Neural cell (in vitro differentiated cells): Measurements from ENCODE around the gene FAM53B. TPM values are rescaled to one million over a fixed set of nuclear protein-coding genes. Genes with fewer than 3 reads are reported as not detected.

ENCODE experiments used
- H2AFZ ChIP-seq: fragments of 200-600, 300-800 bp; sonication (generic), shearing (Covaris generic); 2 replicates; pipeline ENCODE4 v1.6.0; 2014; ENCODE audit warnings: low read depth, mild to moderate bottlenecking, antibody characterized with exemption, low read length, moderate library complexity
- H3F3A ChIP-seq: fragments of 200-600 bp; shearing (Covaris generic); 2 replicates; pipeline ENCODE4 v1.6.1; 2016; ENCODE audit warnings: mild to moderate bottlenecking, moderate library complexity, mixed read lengths, antibody characterized with exemption, low read length; ENCODE audit not compliant: insufficient read depth, poor library complexity, severe bottlenecking
- H3K27ac ChIP-seq: fragments of 200-600, 300-800 bp; sonication (generic), shearing (Covaris generic); 2 replicates; pipeline ENCODE4 v1.5.1; 2014; ENCODE audit warnings: mild to moderate bottlenecking, low read length, moderate library complexity
- H3K27me3 ChIP-seq: fragments of 300-800, 200-600 bp; sonication (generic), shearing (Covaris generic); 2 replicates; pipeline ENCODE4 v1.6.0; 2014; ENCODE audit warnings: mild to moderate bottlenecking, low read depth, low read length, moderate library complexity; ENCODE audit not compliant: insufficient read depth
- H3K36me3 ChIP-seq: fragments of 300-800, 200-600 bp; sonication (generic), shearing (Covaris generic); 2 replicates; pipeline ENCODE4 v1.5.1; 2014; ENCODE audit warnings: mild to moderate bottlenecking, antibody characterized with exemption, low read length, moderate library complexity; ENCODE audit not compliant: insufficient read depth
- H3K4me2 ChIP-seq: fragments of 300-800, 200-600 bp; sonication (generic), shearing (Covaris generic); 2 replicates; pipeline ENCODE4 v1.6.0; 2014; ENCODE audit warnings: mild to moderate bottlenecking, low read length
- H3K4me3 ChIP-seq: fragments of 300-800, 200-600 bp; sonication (generic), shearing (Covaris generic); 2 replicates; pipeline ENCODE4 v1.5.1; 2014; ENCODE audit warnings: mild to moderate bottlenecking, low read length, moderate library complexity
- H3K79me2 ChIP-seq: fragments of 200-600 bp; shearing (Covaris generic); replicated peaks from 2 replicates; pipeline ENCODE4 v1.6.0; 2014; ENCODE audit warnings: mild to moderate bottlenecking, low read length, moderate library complexity; ENCODE audit not compliant: insufficient read depth
- H3K9ac ChIP-seq: fragments of 300-800, 200-600 bp; sonication (generic), shearing (Covaris generic); 2 replicates; pipeline ENCODE4 v1.6.1; 2016; ENCODE audit warnings: mild to moderate bottlenecking, low read length, mixed read lengths
- H3K9me2 ChIP-seq: fragments of 200-600 bp; shearing (Covaris generic); 2 replicates; pipeline ENCODE4 v1.6.1; 2016; ENCODE audit warnings: mild to moderate bottlenecking, low read length, mixed read lengths; ENCODE audit not compliant: insufficient read depth
- H3K9me3 ChIP-seq: fragments of 200-600, 300-800 bp; sonication (generic), shearing (Covaris generic); 2 replicates; pipeline ENCODE4 v1.6.1; 2016; ENCODE audit warnings: mild to moderate bottlenecking, mixed run types, low read length, moderate library complexity, mixed read lengths
- H4K20me1 ChIP-seq: fragments of 200-600 bp; shearing (Covaris generic); 2 replicates; pipeline ENCODE4 v1.6.1; 2016; ENCODE audit warnings: mild to moderate bottlenecking, mixed run types; ENCODE audit not compliant: insufficient read depth
- CTCF ChIP-seq: fragments of 450-650 bp; IDR thresholded peaks from 2 replicates; pipeline ENCODE4 v1.5.1; 2014; ENCODE audit warnings: antibody characterized with exemption, mild to moderate bottlenecking, moderate library complexity; ENCODE audit not compliant: poor library complexity, severe bottlenecking
- EP300 ChIP-seq: fragments of 450-650 bp; conservative IDR thresholded peaks from 2 replicates; pipeline ENCODE4 v1.6.1; 2014; ENCODE audit warnings: antibody characterized with exemption, mild to moderate bottlenecking, moderate library complexity; ENCODE audit not compliant: poor library complexity, severe bottlenecking
- EZH2 ChIP-seq: fragments of 200-600, 300-800 bp; shearing (Covaris generic), sonication (generic); IDR thresholded peaks from 2 replicates; pipeline ENCODE4 v1.6.1; 2014; ENCODE audit warnings: antibody characterized with exemption, low read length, borderline replicate concordance, mild to moderate bottlenecking; ENCODE audit not compliant: insufficient read depth, poor library complexity, severe bottlenecking
- MXI1 ChIP-seq: fragments of 450-650 bp; conservative IDR thresholded peaks from 2 replicates; pipeline ENCODE4 v1.6.1; 2014; ENCODE audit warnings: antibody characterized with exemption, mild to moderate bottlenecking; ENCODE audit not compliant: poor library complexity, severe bottlenecking
- POLR2AphosphoS5 ChIP-seq: IDR thresholded peaks from 2 replicates; pipeline ENCODE4 v1.6.1; 2012
- RAD21 ChIP-seq: fragments of 450-650 bp; conservative IDR thresholded peaks from 2 replicates; pipeline ENCODE4 v1.6.1; 2014; ENCODE audit warnings: antibody characterized with exemption, mild to moderate bottlenecking, moderate library complexity
- REST ChIP-seq: IDR thresholded peaks from 2 replicates; pipeline ENCODE4 v1.6.1; 2012; ENCODE audit warnings: borderline replicate concordance
- SMC3 ChIP-seq: fragments of 450-650 bp; conservative IDR thresholded peaks from 2 replicates; pipeline ENCODE4 v1.6.1; 2014; ENCODE audit warnings: antibody characterized with exemption, mild to moderate bottlenecking, moderate library complexity; ENCODE audit not compliant: poor library complexity
- TAF1 ChIP-seq: IDR thresholded peaks from 2 replicates; pipeline ENCODE4 v1.6.1; 2012; ENCODE audit warnings: low read depth
- polyA plus RNA-seq: library from polyadenylated mRNA; depleted of rRNA; stranded (reverse); fragments of >200 nt; gene quantifications from 2 replicates; pipeline ENCODE4 v1.2.3, GENCODE V29; 2014

FAM53B gene
- polyA plus RNA-seq, 1 donor from 2014 or later, result 21.8 TPM

- H3F3A ChIP-seq, result no peaks in the 10 kb centered on the region
- no peak overlapping the region for H2AFZ ChIP-seq
- H3K9me3 ChIP-seq, result no peaks in the 10 kb centered on the region
- H3K27me3 ChIP-seq, result no peaks in the 10 kb centered on the region
- peaks cover 16% of the 10 kb centered on the region for H3K79me2 ChIP-seq
- H4K20me1 ChIP-seq, result no peaks in the 10 kb centered on the region
- H3K9me2 ChIP-seq, result no peaks in the 10 kb centered on the region
- TF ChIP-seq TAF1, result no peak
- no peak for TF ChIP-seq EZH2
- TF ChIP-seq EP300, result no peak
- no peak for TF ChIP-seq SMC3
- no peak for TF ChIP-seq CTCF
- no peak for TF ChIP-seq RAD21
- TF ChIP-seq REST, result no peak
- no peak for TF ChIP-seq MXI1
- TF ChIP-seq POLR2AphosphoS5, result no peak
- no peak overlapping the region for H3K4me2 ChIP-seq
- H3K36me3 ChIP-seq, result no peaks in the 10 kb centered on the region
- no peak overlapping the region for H3K9ac ChIP-seq
- no peak overlapping the region for H3K27ac ChIP-seq
- H3K4me3 ChIP-seq, result no peak overlapping the region
Observed at GRCh38 chr10:124677293-124677699, 66.9 kb downstream of the FAM53B start.

GRCh38 chr10:124676416-124677062 lies 67.6 kb downstream of the FAM53B start:
- Histone ChIP-seq H3K4me3 (no peak overlapping the region), H4K20me1 (no peaks in the 10 kb centered on the region), H3F3A (no peaks in the 10 kb centered on the region), H3K36me3 (no peaks in the 10 kb centered on the region), H3K27me3 (no peaks in the 10 kb centered on the region), H3K9me3 (no peaks in the 10 kb centered on the region), H3K4me2 (no peak overlapping the region), H3K79me2 (peaks cover 16% of the 10 kb centered on the region), H3K9ac (no peak overlapping the region), H3K27ac (no peak overlapping the region), H3K9me2 (no peaks in the 10 kb centered on the region), H2AFZ (no peak overlapping the region)
- TF ChIP-seq CTCF (no peak), RAD21 (no peak), EZH2 (no peak), TAF1 (no peak), EP300 (no peak), REST (no peak), MXI1 (no peak)
